GM12878 (cell line): Measurements from ENCODE around the gene WFDC9. TPM values are rescaled to one million over a fixed set of nuclear protein-coding genes. Genes with fewer than 3 reads are reported as not detected.

ENCODE experiments used
- ATAC-seq: fragments of 200-7000 bp; cut with Tn5 transposase; 3 replicates; pipeline ENCODE4 v1.9.1; 2020; ENCODE audit warnings: mild to moderate bottlenecking, moderate library complexity
- BruUV-seq: library from RNA; stranded (reverse); fragments of 400-500 nt; replicated peaks from 2 replicates; lab custom pipeline; 2021; lab: Mats Ljungman, UMichigan
- CTCF ChIA-PET: fragments of 300-600 bp; sonication (Branson Sonifier 250); formaldehyde crosslinking; extraction: SDS; loops from one replicate; lab custom pipeline; 2021; ENCODE audit warnings: inconsistent platforms; lab: Yijun Ruan, JAX
- POLR2A ChIA-PET: fragments of 350-600 bp; formaldehyde crosslinking; extraction: SDS; loops from one replicate; lab custom pipeline; 2021; ENCODE audit warnings: inconsistent platforms; lab: Charles Lee
- RAD21 ChIA-PET: fragments of 300-600 bp; sonication (Branson Sonifier 250); formaldehyde crosslinking; loops from one replicate; lab custom pipeline; 2023; ENCODE audit warnings: antibody characterized with exemption; ENCODE audit not compliant: unreplicated experiment; lab: Charles Lee
- SMC1A ChIA-PET: fragments of 300-600 bp; sonication (Branson Sonifier 250); formaldehyde crosslinking; loops from one replicate; lab custom pipeline; 2023; ENCODE audit not compliant: unreplicated experiment, uncharacterized antibody; lab: Charles Lee
- DNase-seq: peaks from one replicate; pipeline ENCODE4 v3.0.0-alpha.2; 2011; ENCODE audit warnings: low read depth, low spot score
- FAIRE-seq: peaks from 3 replicates; lab custom pipeline; 2011; peaks lifted over from hg19 to GRCh38; lab: Jason Lieb, UNC
- H2AFZ ChIP-seq: 2 replicates; pipeline ENCODE4 v1.6.0; 2011; ENCODE audit warnings: low read depth, low read length, control low read depth; ENCODE audit not compliant: control insufficient read depth
- H3K27ac ChIP-seq: 2 replicates; pipeline ENCODE4 v1.5.1; 2011; ENCODE audit warnings: control low read depth; ENCODE audit not compliant: control insufficient read depth, insufficient read depth
- H3K27me3 ChIP-seq, 2 experiments: replicated peaks in 1 of 2; 2 replicates each; pipeline versions ENCODE4 v1.6.0 to v1.6.1; 2011; ENCODE audit warnings: low read length in 1 of 2; ENCODE audit not compliant: control insufficient read depth in 2 of 2, insufficient read depth in 2 of 2
- H3K36me3 ChIP-seq, 2 experiments: 2 replicates each; pipeline ENCODE4 v1.5.1; 2011; ENCODE audit warnings: low read length in 1 of 2; ENCODE audit not compliant: control insufficient read depth in 2 of 2, insufficient read depth in 2 of 2
- H3K4me1 ChIP-seq: 2 replicates; pipeline ENCODE4 v1.6.1; 2011; ENCODE audit warnings: mild to moderate bottlenecking, low read length, moderate library complexity, mixed read lengths; ENCODE audit not compliant: control insufficient read depth, insufficient read depth
- H3K4me2 ChIP-seq: 2 replicates; pipeline ENCODE4 v1.6.0; 2011; ENCODE audit warnings: control low read depth; ENCODE audit not compliant: control insufficient read depth, insufficient read depth
- H3K4me3 ChIP-seq: fragments of 200-600 bp; sonication (generic); 2 replicates; pipeline ENCODE4 v1.5.1; 2016
- H3K79me2 ChIP-seq: 2 replicates; pipeline ENCODE4 v1.6.0; 2011; ENCODE audit warnings: low read length; ENCODE audit not compliant: control insufficient read depth, insufficient read depth
- H3K9ac ChIP-seq: 2 replicates; pipeline ENCODE4 v1.8.0; 2011; ENCODE audit warnings: low read length, control low read depth, mixed read lengths; ENCODE audit not compliant: control insufficient read depth, insufficient read depth
- H3K9me3 ChIP-seq: replicated peaks from 3 replicates; pipeline ENCODE4 v1.5.1; 2011; ENCODE audit warnings: mild to moderate bottlenecking, low read length; ENCODE audit not compliant: control insufficient read depth, insufficient read depth
- H4K20me1 ChIP-seq: 2 replicates; pipeline ENCODE4 v1.6.0; 2011; ENCODE audit not compliant: control insufficient read depth, insufficient read depth
- BCL11A ChIP-seq: IDR thresholded peaks from 2 replicates; pipeline ENCODE4 v1.6.1; 2011; ENCODE audit warnings: low read depth, low read length
- BHLHE40 ChIP-seq, 2 experiments: fragments of 450-650 bp in 1 of 2; IDR thresholded peaks; 2 replicates each; pipeline ENCODE4 v1.6.1; 2011 to 2017; ENCODE audit warnings: low read depth in 2 of 2, borderline replicate concordance in 1 of 2, improper control_type of control experiment in 1 of 2, low read length in 1 of 2, mild to moderate bottlenecking in 1 of 2
- CEBPB ChIP-seq, 2 experiments: fragments of 150-350 bp in 1 of 2; IDR thresholded peaks; 2 replicates each; pipeline ENCODE4 v1.6.1; 2012 to 2014; ENCODE audit warnings: low read depth in 2 of 2, low read length in 2 of 2, borderline replicate concordance in 1 of 2, inconsistent platforms in 1 of 2
- CHD4 ChIP-seq: fragments of 200-600 bp; sonication (generic); IDR thresholded peaks from 2 replicates; pipeline ENCODE4 v1.6.1; 2016; ENCODE audit warnings: mild to moderate bottlenecking
- JUNB ChIP-seq: IDR thresholded peaks from 2 replicates; pipeline ENCODE4 v1.6.1; 2016; ENCODE audit warnings: antibody characterized with exemption, mild to moderate bottlenecking
- SREBF2 ChIP-seq: IDR thresholded peaks from 2 replicates; pipeline ENCODE4 v1.6.1; 2012; ENCODE audit warnings: mild to moderate bottlenecking, low read length
- SRF ChIP-seq, 2 experiments: IDR thresholded peaks; 2 replicates each; pipeline ENCODE4 v1.6.1; 2011; ENCODE audit warnings: low read depth in 2 of 2, low read length in 2 of 2, mild to moderate bottlenecking in 1 of 2, moderate library complexity in 1 of 2
- ZBED1 ChIP-seq: IDR thresholded peaks from 2 replicates; pipeline ENCODE4 v1.6.1; 2016; ENCODE audit warnings: borderline replicate concordance
- WGBS: methylation state at CpG from one replicate; pipeline ENCODE4 v1.1.6; 2016; ENCODE audit warnings: low lambda C conversion rate; ENCODE audit not compliant: insufficient replicate concordance, insufficient coverage; ENCODE audit errors: missing lambda C conversion rate; 5-methylcytosine and 5-hydroxymethylcytosine counted together
- in situ Hi-C: fragments of 300-500 bp; cut with MboI; formaldehyde crosslinking; loops from 9 replicates; pipeline ENCODE4 v1.14.3; 2018; ENCODE audit warnings: mixed read lengths
- intact Hi-C: fragments of 100-400 bp; cut with micrococcal nuclease; formaldehyde crosslinking; loops from one replicate; pipeline ENCODE4 v1.14.2; 2022; ENCODE audit not compliant: unreplicated experiment
- polyA plus RNA-seq, 11 experiments: library from polyadenylated mRNA; depleted of rRNA in 4 of 11; unstranded in 6 of 11; stranded (reverse) in 5 of 11; fragments of >200 nt; fragmentation: Nextera tagmentation in 4 of 11; fragmentation: Illumina TruSeq in 1 of 11; extraction: Ambion mirVana in 4 of 11; extraction: Trizol in 1 of 11; gene quantifications; 1 replicate in 1 of 11; 2 replicates in 10 of 11; pipeline versions ENCODE4 v1.2.1 to v1.2.3, GENCODE V29; 2011 to 2016; ENCODE audit warnings: inconsistent platforms in 2 of 11, missing spikeins in 2 of 11, low read depth in 1 of 11
- total RNA-seq, 4 experiments: library from RNA; depleted of rRNA in 3 of 4; stranded (reverse); fragments of >200 nt in 3 of 4; fragmentation: Illumina TruSeq in 1 of 4; extraction: Trizol in 1 of 4; gene quantifications; 2 replicates each; pipeline versions ENCODE4 v1.2.1 to v1.2.3, GENCODE V29; 2013 to 2021
- TF ChIP-seq, protein P1 (sequence below), 3 experiments: IDR thresholded peaks in 2 of 3; conservative IDR thresholded peaks in 1 of 3; 2 replicates each; pipeline ENCODE4 v1.5.1; 2011; ENCODE audit warnings: low read depth in 3 of 3, low read length in 3 of 3, mild to moderate bottlenecking in 3 of 3, control low read depth in 2 of 3, moderate library complexity in 2 of 3, inconsistent platforms in 1 of 3, mixed read lengths in 1 of 3; ENCODE audit not compliant: control insufficient read depth in 2 of 3, insufficient read depth in 1 of 3; ENCODE audit errors: extremely low read depth in 1 of 3

WFDC9 gene
- total and polyA plus RNA-seq, 10 of the 15 experiments (the other 5 are each of a cell fraction or from before 2014, with no cell fraction given): not detected

DNA sequence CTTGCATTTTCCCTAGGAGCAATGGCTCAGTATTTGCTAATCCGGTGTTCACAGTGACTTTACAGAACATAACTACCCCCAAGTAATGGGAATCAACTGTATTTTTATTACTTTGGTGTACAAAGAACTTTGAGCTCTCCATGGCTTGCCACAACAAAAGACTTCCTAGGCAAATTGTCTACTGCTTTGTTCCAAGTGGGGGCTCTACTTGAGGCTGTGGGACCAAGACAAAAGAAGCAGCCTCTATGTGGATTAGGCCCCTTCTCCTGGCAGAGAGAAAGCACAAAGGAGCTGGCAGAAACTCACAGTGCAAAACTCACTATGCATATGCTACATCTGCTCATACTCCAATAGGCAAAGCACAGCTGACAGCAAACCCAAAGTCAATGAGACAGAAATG, 52.9 kb downstream of the WFDC9 start:
- no peak overlapping the region for H3K4me2 ChIP-seq
- H3K4me3 ChIP-seq: no peak overlapping the region
- H3K9ac ChIP-seq: no peak overlapping the region
- 0 out of 4 replicates have a peak, but pooled peaks cover 0 to 1% of the 10 kb centered on the region in 2 experiments for H3K27me3 ChIP-seq
- ATAC-seq (no peak), FAIRE-seq (no peak), DNase-seq (no peak)
- BruUV-seq: no TSS peak
- POLR2A ChIA-PET: no interaction called here
- no peak overlapping the region for H3K27ac ChIP-seq
- no peaks in the 10 kb centered on the region for H3K4me1 ChIP-seq
- no peaks in the 10 kb centered on the region for H3K36me3 ChIP-seq
- intact Hi-C loops (no loop called here), in situ Hi-C loops (no loop called here)
- H3K9me3 ChIP-seq: no peaks in the 10 kb centered on the region
- H3K79me2 ChIP-seq: no peaks in the 10 kb centered on the region
- TF ChIP-seq BHLHE40 (IDR thresholded peaks at IDR 0.05; ENCODE audit: borderline replicate concordance in 1 of 2, low read depth in 2 of 2, low read length in 1 of 2) (no peak), CEBPB (IDR thresholded peaks at IDR 0.05; ENCODE audit: borderline replicate concordance in 1 of 2, low read depth in 2 of 2, low read length in 2 of 2) (no peak), CHD4 (no peak), BCL11A (no peak), SRF (IDR thresholded peaks at IDR 0.05; ENCODE audit: low read depth in 2 of 2, low read length in 2 of 2) (no peak), SREBF2 (no peak), JUNB (no peak), ZBED1 (no peak)
- TF ChIP-seq, protein P1, sequence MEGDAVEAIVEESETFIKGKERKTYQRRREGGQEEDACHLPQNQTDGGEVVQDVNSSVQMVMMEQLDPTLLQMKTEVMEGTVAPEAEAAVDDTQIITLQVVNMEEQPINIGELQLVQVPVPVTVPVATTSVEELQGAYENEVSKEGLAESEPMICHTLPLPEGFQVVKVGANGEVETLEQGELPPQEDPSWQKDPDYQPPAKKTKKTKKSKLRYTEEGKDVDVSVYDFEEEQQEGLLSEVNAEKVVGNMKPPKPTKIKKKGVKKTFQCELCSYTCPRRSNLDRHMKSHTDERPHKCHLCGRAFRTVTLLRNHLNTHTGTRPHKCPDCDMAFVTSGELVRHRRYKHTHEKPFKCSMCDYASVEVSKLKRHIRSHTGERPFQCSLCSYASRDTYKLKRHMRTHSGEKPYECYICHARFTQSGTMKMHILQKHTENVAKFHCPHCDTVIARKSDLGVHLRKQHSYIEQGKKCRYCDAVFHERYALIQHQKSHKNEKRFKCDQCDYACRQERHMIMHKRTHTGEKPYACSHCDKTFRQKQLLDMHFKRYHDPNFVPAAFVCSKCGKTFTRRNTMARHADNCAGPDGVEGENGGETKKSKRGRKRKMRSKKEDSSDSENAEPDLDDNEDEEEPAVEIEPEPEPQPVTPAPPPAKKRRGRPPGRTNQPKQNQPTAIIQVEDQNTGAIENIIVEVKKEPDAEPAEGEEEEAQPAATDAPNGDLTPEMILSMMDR (IDR thresholded peaks at IDR 0.05 in 2 of 3, conservative IDR thresholded peaks at IDR 0.05 in 1 of 3; ENCODE audit: control insufficient read depth in 2 of 3, extremely low read depth in 1 of 3, insufficient read depth in 1 of 3, low read depth in 3 of 3, low read length in 3 of 3): no peak
- H2AFZ ChIP-seq: no peak overlapping the region
- 0% methylated on average over 1 of the region's 1 CpG for WGBS
- no peaks in the 10 kb centered on the region for H4K20me1 ChIP-seq
- RAD21 ChIA-PET: no interaction called here
- SMC1A ChIA-PET: no interaction called here
- CTCF ChIA-PET: no interaction called here
